ENCODE measurements around the gene PTCH2.

GRCh38 chr1:44835738-44836675 is 7.0 kb downstream of the PTCH2 start:
- TF ChIP-seq CTCF (IDR thresholded peaks at IDR 0.05; ENCODE audit: borderline replicate concordance, extremely low read depth, low read length, poor library complexity, severe bottlenecking), result peak; percentile 94
- TF ChIP-seq EZH2 (IDR thresholded peaks at IDR 0.05; ENCODE audit: borderline replicate concordance, low read depth, low read length, severe bottlenecking), result no peak
